HG02798 (cell line): ENCODE measurements around the gene MON1A.
"Not testable (repeated sequence)": the region's sequence is repeated elsewhere in the genome, so short reads cannot be mapped to it uniquely, and the experiment has no call there.

Source experiments
- ATAC-seq: cut with Tn5 transposase; IDR thresholded peaks from one replicate; pipeline ENCODE4 v1.9.1; 2021; ENCODE audit warnings: mild to moderate bottlenecking; ENCODE audit not compliant: unreplicated experiment, poor library complexity

MON1A gene

GRCh38 chr3:49929291-49930167 lies at the start of gene MON1A:
MON1A (minus strand) TSS chr3:49929811; CDS start chr3:49913346, 16,465 bp downstream.
- ATAC-seq: peak; percentile 92

DNA sequence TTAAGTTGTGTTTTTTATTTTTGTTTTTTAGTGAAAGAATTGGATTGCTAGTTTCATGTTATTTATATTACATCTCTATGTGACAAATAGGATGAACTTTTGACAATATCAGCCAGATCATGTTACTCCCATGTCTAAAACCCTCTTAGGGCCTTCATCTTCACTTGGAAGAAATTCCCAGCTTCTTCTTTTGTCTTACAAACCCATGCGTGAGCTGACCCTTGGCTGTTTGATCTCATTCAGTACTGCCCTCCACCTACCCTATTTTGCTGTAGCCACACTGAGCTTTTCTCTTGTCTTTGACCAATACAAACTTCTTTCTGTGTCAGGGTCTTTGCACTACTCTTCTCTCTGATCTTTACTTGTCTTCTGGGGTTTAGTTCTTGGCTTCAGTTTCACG lies 47.3 kb upstream of the MON1A start:
- ATAC-seq: no peak

GRCh38 chr3:49972656-49973055 lies 43.0 kb upstream of the MON1A start:
- no peak for ATAC-seq

DNA sequence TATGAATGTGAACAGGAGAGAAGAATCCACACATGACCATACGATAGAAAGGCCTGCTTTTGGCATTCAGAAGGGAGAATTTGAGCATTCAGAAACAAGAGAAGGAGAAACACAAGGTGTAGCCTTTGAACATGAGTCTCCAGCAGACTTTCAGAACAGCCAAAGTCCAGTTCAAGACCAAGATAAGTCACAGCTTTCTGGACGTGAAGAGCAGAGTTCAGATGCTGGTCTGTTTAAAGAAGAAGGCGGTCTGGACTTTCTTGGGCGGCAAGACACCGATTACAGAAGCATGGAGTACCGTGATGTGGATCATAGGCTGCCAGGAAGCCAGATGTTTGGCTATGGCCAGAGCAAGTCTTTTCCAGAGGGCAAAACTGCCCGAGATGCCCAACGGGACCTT lies 38.7 kb upstream of the MON1A start:
- ATAC-seq: no peak

- no peak for ATAC-seq
Measured at GRCh38 chr3:49967291-49967690, 37.7 kb upstream of the MON1A start.

- ATAC-seq: no peak
Measured at GRCh38 chr3:49966233-49966942, 36.8 kb upstream of the MON1A start.

DNA sequence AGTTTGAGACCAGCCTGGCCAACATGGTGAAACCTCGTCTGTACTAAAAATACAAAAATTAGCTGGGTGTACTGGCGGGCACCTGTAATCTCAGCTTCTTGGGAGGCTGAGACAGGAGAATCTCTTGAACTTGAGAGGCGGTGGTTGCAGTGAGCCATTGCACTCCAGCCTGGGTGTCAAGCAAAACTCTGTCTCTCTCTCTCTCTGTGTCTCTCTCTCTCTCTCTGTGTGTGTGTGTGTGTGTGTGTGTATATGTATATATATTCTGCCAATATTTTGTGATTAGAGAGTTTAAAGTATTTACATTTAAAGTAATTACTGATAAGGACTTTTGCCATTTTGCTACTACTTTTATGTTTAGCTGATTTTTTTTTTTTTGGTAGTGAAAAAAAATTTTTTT lies 26.0 kb upstream of the MON1A start:
- no peak for ATAC-seq

DNA sequence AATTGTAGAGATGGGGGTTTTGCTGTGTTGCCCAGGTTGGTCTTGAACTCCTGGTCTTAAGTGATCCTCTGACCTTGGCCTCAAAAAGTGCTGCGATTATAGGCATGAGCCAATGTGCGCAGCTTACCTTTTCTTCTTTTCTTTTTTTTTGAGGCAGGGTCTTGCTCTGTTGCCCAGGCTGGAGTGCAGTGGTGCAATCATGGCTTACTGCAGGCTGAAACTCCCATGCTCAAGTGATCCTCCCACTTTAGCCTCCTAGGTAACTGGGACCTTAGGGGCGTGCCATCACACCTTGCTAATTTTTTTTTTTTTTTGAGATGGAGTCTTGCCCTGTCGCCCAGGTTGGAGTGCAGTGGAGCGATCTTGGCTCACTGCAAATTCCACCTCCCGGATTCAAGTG lies 23.3 kb upstream of the MON1A start:
- ATAC-seq: no peak

GRCh38 chr3:49942651-49943050 lies 13.0 kb upstream of the MON1A start:
- no peak for ATAC-seq

DNA sequence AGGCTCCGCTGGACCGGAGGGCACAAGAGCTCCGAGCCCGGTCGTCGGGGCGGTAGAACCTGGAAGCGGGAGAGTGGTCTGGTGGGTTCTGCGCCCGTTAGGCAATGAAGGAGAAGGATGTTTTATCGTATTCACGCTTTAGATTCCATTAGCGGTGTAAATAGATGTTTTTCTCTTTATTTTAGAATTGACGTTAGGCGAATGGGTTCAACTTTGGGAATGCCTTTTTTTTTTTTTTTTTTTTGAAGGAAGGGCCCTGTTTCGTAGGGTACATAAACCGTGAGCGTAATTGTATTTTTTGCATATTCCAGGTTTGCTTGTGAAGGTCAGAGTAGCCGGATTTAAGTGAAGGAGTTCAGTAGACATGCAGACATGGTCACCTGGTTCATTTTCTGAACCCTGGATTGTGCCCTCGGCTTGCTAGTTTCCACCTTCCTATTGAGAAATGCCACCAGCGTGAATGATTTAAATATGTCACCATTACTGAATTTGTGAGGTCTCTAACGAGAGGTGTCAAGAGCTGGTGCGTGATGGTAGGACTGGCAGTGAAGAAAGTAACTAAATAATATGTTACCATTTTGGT lies 11.1 kb upstream of the MON1A start:
- ATAC-seq: no peak

- ATAC-seq: peak; percentile 95
Measured at GRCh38 chr3:49939858-49940666, 10.5 kb upstream of the MON1A start, which contains the start of gene RBM6. RBM6 (plus strand) TSS chr3:49940150; CDS start chr3:49962642, 22,492 bp downstream.

- ATAC-seq: no peak
Measured at GRCh38 chr3:49937090-49937489, 7.5 kb upstream of the MON1A start.

DNA sequence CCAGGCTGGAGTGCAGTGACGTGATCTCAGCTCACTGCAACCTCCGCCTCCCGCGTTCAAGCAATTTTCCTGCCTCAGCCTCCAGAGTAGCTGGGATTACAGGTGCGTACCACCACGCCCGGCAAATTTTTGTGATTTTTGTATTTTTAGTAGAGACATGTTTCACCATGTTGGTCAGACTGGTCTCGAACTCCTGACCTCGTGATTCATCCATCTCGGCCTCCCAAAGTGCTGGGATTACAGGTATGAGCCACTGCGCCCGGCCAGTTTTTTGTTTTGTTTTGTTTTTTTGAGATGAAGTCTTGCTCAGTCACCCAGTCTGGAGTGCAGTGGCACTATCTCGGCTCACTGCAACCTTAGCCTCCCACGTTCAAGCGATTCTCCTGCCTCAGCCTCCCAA lies 2.7 kb upstream of the MON1A start:
- not testable (repeated sequence) for ATAC-seq

- ATAC-seq: no peak
Measured at GRCh38 chr3:49930922-49931321, 1.3 kb upstream of the MON1A start.

GRCh38 chr3:49930168-49930690 lies 618 bp upstream of the MON1A start:
- no peak for ATAC-seq

- no peak for ATAC-seq
Measured at GRCh38 chr3:49928481-49929017, 1.1 kb downstream of the MON1A start.

- no peak for ATAC-seq
Measured at GRCh38 chr3:49927798-49928197, 1.8 kb downstream of the MON1A start.

- no peak for ATAC-seq
Measured at GRCh38 chr3:49926117-49926728, 3.4 kb downstream of the MON1A start.

DNA sequence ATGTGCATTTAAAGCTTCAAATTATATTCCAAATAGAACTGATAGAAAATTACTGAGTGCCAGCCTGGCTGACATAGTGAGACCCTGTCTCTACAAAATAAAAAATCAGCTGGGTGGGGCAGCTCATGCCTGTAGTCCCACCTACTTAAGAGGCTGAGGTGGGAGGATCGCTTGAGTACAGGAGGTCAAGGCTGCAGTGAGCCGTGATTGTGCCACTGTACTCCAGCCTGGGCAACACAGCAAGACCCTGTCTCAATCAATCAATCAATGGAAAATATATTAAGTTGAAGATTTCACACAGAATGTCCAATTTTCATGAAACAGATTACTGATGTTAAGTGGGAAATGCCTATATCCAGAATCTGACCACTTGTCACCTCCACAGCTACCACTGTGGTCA lies 4.1 kb downstream of the MON1A start:
- no peak for ATAC-seq
